Stimulated activated naive CD8-positive, alpha-beta T cell treated with anti-CD3 and anti-CD28 coated beads, Interleukin-15, amount 100 ng/mL, for 72 hours (primary cell): Measurements from ENCODE around the gene CBX1.
A peak's percentile ranks its signal among the peaks of the same experiment; 100 is the strongest.

Experiments
- ATAC-seq: fragments of 150-1000 bp; cut with Tn5 transposase; 2 replicates; pipeline ENCODE4 v1.10.0; 2021; ENCODE audit warnings: mild to moderate bottlenecking, moderate library complexity
- DNase-seq, 2 donors: peaks; one replicate each; pipeline ENCODE4 v3.0.0; 2021 to 2022
- H3K27ac Mint-ChIP-seq, 2 donors: one replicate each; pipeline ENCODE4 v1.8.0; 2022; ENCODE audit warnings: mild to moderate bottlenecking in 2 of 2, mixed read lengths in 2 of 2, moderate library complexity in 2 of 2
- H3K27me3 Mint-ChIP-seq: one replicate; pipeline ENCODE4 v1.8.0; 2022; ENCODE audit warnings: mixed read lengths
- H3K4me1 Mint-ChIP-seq: one replicate; pipeline ENCODE4 v1.8.0; 2022; ENCODE audit warnings: mild to moderate bottlenecking, mixed read lengths
- H3K4me3 Mint-ChIP-seq, 2 donors: one replicate each; pipeline ENCODE4 v1.8.0; 2022; ENCODE audit warnings: mild to moderate bottlenecking in 2 of 2, mixed read lengths in 2 of 2, moderate library complexity in 1 of 2
- H3K9me3 Mint-ChIP-seq, 2 donors: one replicate each; pipeline ENCODE4 v1.8.0; 2022; ENCODE audit warnings: mixed read lengths in 2 of 2

CBX1 gene

DNA sequence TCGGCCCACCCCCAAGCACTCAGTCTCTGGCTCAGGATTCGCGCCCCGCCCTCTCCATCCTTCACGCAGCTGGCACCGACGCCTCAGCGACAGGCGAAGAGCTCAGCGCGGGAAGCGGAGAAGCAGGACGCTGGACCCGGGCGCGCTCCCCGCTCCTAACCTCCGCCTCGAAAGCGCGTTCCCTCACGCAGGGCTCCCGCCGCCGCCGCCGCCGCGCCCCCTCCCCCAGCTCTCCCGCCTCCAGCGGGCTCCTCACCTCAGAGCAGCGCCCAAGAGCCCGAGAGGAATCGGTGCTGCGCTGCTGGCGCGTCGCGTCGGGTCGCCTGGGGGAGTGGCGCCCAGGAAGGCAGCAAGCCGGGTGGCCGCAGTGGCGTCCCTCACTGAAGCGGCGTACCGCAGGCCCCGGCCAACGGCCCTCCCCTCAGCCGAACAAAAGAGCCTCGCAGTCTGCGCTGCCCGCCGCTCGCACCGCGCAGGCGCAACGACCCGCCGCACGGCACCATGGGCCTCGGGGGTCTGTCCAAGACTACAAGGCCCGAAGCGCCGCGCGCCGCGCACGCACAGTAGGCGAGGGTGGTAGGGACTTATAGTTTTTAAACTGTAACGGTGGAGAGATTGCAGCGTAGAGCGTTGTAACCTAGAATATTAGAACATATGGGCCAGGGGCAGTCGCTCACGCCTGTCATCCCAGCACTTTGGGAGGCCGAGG is at the start of gene CBX1:
Gene CBX1, minus strand, starts transcription at position 467 of the 709 bp plus-strand sequence. CDS start 24,474 bp downstream, outside the sequence.
- peak; percentile 96 for DNase-seq
- Mint-ChIP-seq H3K27ac (peak within 1 kb of the TSS; percentile 91 to 96), H3K4me1 (peaks cover 61% of the 10 kb centered on the region), H3K27me3 (no peaks in the 10 kb centered on the region), H3K4me3 (peak within 1 kb of the TSS; percentile 85 to 93), H3K9me3 (peaks cover 9 to 11% of the 10 kb centered on the region in 2 donors)
- ATAC-seq, result peak; percentile 97

DNA sequence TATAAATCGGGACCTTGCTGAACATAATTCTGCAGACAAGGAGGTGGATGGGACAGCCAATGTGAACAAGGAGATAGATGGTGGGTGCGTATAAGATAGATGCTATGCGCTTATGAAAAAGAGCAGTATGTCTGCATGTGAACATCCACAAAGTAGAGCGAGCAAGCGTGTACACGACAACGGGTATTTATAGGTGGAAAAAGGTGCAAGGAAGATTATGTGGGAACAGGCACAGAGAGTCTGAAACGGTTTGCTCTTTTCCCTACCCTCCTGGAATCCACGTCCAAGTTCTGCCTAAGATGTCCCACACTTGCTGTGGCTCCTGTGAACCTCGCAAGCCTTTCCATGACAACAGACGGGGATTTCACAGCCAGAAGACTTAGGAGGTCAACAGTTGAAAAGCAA is 49.3 kb upstream of the CBX1 start:
- ATAC-seq (no peak), DNase-seq (no peak)
- no peaks in the 10 kb centered on the region for H3K9me3 Mint-ChIP-seq
- H3K4me1 Mint-ChIP-seq, result no peaks in the 10 kb centered on the region
- no peak overlapping the region for H3K4me3 Mint-ChIP-seq
- peak overlapping the region in 1 of 2 donors; percentile 14 for H3K27ac Mint-ChIP-seq
- H3K27me3 Mint-ChIP-seq, result no peaks in the 10 kb centered on the region

DNA sequence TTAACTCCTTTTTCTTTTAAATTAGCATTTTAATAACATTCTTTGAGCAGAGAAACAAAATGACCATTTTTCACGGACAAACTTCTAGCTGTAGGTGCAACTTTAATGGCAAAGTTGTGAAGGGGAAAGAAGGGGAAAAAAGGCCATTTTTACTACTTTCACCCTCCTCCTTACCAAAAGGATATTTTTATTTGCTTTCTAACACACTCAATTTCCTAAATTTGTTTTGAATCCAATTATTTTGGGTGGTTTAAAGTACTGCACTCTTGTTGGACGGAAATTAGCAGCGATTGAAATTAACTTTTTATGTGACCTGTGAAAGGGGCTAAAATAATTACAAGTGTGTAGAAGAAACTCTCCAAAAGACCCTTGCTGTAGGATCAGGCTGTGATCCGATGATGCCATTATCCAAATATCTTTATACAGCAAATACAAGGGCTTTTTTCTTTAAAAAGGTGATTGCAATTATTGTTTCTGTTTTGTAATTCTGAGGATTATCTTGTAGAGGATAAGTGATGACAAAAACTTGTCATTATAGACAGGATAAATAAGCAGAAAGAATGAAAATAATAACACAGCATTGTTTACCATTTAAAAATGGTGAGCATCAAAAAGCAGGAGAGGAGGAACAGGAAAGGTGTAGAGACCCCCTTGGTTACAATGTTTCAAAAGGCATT is 48.6 kb upstream of the CBX1 start:
- no peak overlapping the region for H3K27ac Mint-ChIP-seq
- H3K4me1 Mint-ChIP-seq, result no peaks in the 10 kb centered on the region
- no peak for DNase-seq
- no peaks in the 10 kb centered on the region for H3K9me3 Mint-ChIP-seq
- no peak for ATAC-seq
- no peak overlapping the region for H3K4me3 Mint-ChIP-seq
- no peaks in the 10 kb centered on the region for H3K27me3 Mint-ChIP-seq

DNA sequence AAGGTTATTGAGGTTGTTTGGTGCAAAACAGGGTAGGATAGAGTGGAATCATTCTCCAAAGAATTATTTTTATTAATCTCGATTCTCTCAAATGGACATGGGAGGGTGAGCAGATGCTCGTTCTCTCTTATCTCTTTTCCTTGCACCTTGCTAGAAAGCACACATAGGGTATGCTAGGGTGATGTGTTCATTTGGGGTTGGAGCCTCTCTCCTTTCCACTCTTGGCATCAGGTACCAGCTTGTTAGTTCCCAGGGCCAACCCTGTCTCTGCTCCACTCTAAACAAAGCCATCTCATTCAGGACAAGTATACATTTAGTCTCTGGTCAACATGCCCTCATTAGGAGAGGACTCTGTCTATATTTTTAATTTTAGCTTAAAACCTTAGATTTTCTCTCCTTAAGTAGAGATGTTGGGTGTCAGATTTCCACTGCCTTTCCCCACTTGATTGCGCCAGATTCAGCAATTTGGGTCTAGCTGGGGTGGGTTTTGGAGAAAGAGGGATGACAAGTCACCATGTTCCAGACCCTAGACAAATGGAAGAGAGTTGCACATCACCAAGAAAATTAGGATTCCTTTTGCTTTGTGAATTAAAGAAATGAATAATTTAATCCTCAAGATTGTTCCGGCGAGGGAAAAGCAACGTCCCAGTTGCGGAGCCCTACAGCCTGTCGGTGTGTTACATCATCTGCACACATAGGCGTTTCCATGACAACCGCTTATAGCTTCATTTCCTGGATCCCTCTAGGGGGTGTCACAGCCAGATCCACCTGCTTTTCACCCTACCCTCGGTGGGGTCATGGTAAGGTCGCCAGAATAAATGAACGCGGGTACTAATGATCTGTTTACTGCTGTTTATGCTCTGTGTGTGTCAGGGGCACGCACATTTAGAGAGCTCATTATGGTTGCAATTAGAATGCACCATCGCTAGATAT is 47.8 kb upstream of the CBX1 start:
- no peak overlapping the region for H3K4me3 Mint-ChIP-seq
- no peaks in the 10 kb centered on the region for H3K9me3 Mint-ChIP-seq
- ATAC-seq, result no peak
- no peak overlapping the region for H3K27ac Mint-ChIP-seq
- no peaks in the 10 kb centered on the region for H3K4me1 Mint-ChIP-seq
- DNase-seq, result no peak
- no peaks in the 10 kb centered on the region for H3K27me3 Mint-ChIP-seq

DNA sequence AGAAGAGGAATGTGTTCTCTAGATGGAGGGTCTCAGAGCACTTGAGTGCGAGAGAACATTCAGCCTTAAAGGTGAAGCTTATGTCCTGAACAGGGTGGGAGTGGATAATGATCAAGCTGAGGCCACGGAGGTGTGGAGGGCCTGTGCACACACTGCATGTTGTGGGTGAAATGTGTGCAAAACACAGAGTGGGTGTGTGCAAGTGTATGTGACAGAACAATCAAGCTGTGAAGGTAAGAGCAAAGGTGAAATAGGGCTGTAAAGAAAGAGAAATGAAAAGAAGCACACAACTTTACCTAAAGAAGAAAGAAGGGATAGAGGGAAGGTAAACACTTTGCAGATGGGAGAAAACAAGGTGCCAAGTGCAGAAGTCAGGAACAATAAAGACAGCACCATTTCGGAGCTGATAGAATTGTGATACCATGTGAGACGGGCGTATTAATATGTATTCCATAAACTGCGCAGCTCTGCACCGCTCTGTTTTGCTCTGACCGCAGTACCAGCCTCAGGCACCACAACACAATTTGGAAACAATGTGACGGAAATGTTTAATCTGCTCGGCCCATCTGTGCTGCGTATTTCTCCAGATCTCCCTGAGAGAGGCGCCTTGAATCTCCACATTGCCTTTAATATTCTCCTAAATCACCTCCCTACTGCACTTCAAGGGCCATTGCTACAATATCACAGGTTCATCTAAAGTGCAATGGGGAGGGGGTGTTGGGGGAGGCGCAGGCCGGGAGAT is 46.9 kb upstream of the CBX1 start:
- DNase-seq (no peak), ATAC-seq (no peak)
- Mint-ChIP-seq H3K9me3 (no peaks in the 10 kb centered on the region), H3K4me1 (no peaks in the 10 kb centered on the region), H3K4me3 (no peak overlapping the region), H3K27ac (no peak overlapping the region), H3K27me3 (no peaks in the 10 kb centered on the region)

DNA sequence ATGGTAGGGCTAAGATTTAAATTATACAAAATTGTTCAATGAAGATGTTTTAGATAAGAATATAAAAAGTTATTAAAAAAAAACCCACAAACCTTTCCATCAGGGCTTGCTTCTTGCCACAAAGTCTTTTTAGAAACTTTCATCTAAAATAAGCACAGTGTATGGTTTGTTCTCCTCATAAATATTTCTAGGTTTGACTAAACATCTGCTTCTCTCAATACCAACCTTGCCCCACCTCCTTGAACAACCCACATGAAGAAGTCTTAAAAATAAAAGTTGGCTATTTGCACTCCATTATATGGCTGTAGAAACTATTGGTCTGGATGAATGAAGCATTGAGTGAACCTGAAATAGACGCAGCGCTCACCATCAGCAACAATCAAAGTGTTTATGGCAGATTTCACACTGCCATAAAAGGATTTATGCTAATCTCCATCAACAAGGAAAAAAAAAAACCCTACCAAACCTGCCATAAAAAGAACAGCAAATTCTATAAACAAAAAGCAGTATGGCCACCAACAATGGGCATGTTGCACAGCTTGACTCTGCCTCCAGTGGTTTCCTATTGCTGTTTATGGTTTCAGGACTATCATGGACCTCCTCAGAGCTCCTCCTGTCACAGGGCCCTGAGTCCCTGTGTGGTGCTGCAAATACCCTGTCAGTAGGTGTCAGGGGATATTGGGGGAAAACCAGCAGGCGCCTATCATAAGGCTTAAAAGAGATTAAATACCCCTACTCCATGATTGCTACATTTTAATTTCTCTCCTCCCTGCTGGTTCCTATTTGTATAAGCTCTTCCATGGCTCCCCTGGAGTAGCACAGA is 43.9 kb upstream of the CBX1 start:
- no peak for DNase-seq
- H3K9me3 Mint-ChIP-seq, result no peaks in the 10 kb centered on the region
- peaks cover 11% of the 10 kb centered on the region for H3K4me1 Mint-ChIP-seq
- H3K4me3 Mint-ChIP-seq, result no peak overlapping the region
- no peak overlapping the region for H3K27ac Mint-ChIP-seq
- no peak for ATAC-seq
- H3K27me3 Mint-ChIP-seq, result no peaks in the 10 kb centered on the region

DNA sequence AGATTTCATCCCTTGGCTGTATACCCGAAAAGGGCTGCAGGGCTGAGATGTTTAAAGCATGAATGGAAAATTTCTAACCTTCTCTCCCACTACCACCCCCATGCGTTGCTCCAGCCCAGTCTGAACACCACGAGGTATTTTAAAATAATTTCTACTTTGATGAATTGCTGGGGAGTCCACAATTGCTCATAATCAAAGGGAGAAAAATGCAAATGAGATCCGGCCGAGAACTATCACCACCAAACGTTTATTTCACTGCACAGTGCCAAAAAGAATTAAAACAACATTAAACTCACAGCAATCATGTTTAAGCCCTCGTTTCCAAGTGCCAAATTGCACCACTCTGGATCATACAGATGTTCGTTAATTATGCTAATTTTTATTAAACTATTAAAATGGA is 43.0 kb upstream of the CBX1 start:
- ATAC-seq, result no peak
- Mint-ChIP-seq H3K4me3 (no peak overlapping the region), H3K9me3 (no peaks in the 10 kb centered on the region), H3K27ac (no peak overlapping the region), H3K4me1 (peaks cover 18% of the 10 kb centered on the region), H3K27me3 (no peaks in the 10 kb centered on the region)
- no peak for DNase-seq

DNA sequence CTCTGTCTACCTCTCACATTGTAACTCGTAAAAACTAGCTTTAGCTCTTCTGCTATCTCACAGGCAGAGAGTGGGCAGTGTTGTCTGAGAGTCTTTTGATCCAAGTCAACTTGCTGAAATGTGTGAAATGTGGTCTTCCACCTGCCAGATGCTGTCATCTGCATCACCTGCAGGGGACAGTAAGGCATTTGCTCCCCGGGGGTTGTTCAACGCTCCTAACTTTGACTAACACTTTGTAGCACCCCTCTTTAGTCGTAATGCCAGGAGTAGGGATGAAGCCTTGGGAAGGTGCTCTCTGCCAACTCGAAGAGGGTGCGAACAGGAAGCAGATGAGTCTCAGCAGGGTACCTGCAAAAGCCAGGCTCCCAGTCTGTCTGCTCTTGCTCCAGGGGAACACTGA is 42.4 kb upstream of the CBX1 start:
- Mint-ChIP-seq H3K4me1 (peaks cover 18% of the 10 kb centered on the region), H3K27me3 (no peaks in the 10 kb centered on the region), H3K27ac (no peak overlapping the region), H3K4me3 (no peak overlapping the region), H3K9me3 (no peaks in the 10 kb centered on the region)
- ATAC-seq (no peak), DNase-seq (no peak)

DNA sequence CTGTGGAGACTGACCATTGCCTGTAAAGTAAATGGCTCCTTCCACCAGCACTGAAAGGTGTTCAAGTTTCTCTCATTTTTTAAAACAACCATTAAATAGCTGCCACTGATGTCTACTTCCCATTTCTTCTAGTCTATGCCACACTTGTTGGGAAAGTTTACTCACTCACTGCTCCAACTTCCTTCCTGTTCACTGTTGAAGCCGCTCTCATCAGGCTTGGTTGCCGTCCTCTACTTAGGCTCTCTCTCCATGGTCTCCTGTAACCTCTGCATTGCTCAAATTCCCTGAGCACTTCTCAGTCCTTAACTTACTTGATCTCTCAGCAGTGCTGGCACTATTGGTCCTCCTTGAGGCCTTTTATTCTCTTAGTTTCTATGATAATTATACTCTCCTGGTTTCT is 38.7 kb upstream of the CBX1 start:
- Mint-ChIP-seq H3K9me3 (no peaks in the 10 kb centered on the region), H3K4me3 (no peak overlapping the region), H3K27ac (peak overlapping the region in 1 of 2 donors; percentile 29), H3K27me3 (no peaks in the 10 kb centered on the region), H3K4me1 (peaks cover 18% of the 10 kb centered on the region)
- DNase-seq (no peak), ATAC-seq (no peak)

DNA sequence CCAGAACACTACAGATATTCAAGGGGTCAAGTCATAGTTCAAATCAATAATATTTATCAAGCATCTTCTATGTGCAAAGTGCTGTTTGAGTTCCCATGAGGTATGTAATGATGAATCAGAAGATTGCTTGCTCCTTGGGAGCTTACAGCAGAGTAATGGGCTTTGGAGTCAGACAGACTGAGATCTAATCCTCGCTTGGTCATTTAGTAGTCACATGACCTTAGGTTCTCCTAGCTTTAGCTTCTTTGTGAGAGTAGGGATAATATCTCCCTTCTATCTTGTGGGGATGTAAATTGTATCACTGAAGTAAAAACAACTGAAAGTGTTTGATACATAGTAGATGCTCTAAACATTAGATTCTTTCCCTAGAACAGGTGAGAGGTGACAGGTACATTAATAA is 36.4 kb upstream of the CBX1 start:
- Mint-ChIP-seq H3K9me3 (no peaks in the 10 kb centered on the region), H3K4me3 (no peak overlapping the region), H3K4me1 (peaks cover 18% of the 10 kb centered on the region), H3K27me3 (no peaks in the 10 kb centered on the region), H3K27ac (peak overlapping the region in 1 of 2 donors; percentile 10)
- DNase-seq (no peak), ATAC-seq (no peak)

DNA sequence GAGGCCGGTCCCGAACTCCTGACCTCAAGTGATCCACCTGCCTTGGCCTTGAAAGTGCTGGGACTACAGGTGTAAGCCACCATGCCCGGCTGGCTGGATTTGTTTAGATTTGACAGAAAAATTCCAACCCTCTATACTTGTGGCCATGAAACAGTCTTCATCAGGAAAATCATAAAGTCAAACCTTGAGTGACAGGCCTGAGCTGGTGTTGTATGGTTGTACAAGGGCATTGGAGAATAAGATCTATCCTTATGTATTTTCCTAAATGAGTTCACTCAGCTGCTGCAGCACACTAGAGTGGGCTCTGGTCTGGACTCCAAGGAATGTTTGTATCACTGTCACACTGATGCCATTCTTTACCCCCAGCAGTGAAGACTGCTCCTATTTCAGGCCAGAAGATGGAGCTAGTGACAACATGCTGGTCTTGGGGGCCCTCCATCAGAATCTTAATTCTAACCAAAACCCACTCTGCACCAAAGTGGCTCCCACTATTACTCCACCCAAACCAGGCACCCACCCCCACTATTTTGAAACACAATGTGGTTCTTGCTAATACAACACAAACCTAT is 33.7 kb upstream of the CBX1 start:
- Mint-ChIP-seq H3K9me3 (no peaks in the 10 kb centered on the region), H3K4me1 (peaks cover 5% of the 10 kb centered on the region), H3K4me3 (no peak overlapping the region), H3K27ac (peak overlapping the region in 1 of 2 donors; percentile 16), H3K27me3 (no peaks in the 10 kb centered on the region)
- ATAC-seq (no peak), DNase-seq (no peak)

DNA sequence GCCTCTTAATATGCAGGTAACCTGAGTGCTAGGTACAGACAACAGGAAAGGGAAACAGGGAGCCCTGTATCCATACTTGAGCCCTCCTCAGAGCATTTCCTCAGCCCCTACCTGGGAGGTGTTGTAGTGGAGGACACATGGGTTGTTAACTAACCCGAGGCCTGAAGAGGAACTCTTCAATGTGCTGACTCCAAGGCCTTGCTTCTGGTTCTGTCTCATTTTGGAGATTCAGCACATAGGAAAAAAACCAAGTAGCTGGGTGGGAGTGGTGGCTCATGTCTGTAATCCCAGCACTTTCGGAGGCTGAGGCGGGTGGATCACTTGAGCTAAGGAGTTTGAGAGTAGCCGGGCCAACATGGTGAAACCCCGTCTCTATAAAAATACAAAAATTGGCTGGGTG is 31.1 kb upstream of the CBX1 start:
- Mint-ChIP-seq H3K4me1 (no peaks in the 10 kb centered on the region), H3K9me3 (no peaks in the 10 kb centered on the region), H3K4me3 (no peak overlapping the region), H3K27ac (peak overlapping the region in 1 of 2 donors; percentile 85), H3K27me3 (no peaks in the 10 kb centered on the region)
- DNase-seq (no peak), ATAC-seq (no peak)

DNA sequence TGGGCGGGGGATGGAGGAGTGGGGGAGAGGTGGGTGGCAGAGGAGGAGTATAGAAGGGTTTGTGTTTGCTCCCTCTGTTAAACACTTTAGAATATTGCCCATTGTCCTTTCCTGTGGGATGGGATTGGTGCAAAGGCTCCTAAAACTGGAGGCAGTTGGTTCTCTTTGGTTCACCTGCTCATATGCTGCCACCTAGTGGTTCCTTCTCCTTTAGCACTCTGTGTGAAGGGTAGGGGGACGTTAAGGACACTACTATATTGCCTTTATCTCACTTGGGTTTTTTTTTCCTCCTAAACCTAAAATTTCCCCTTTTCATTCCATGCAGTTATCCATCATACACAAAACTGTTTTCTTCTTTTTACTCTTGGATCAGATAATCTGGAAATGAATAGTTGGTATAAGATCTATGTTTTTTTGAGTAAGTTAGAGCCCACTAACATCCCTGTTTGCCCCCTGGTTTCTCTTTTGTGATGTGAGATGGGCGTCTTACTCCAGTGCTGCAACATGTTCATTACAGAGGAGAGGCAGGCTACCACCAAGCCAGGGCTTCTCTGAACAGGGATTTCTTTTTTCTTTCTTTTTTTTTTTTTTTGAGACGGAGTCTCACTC is 30.0 kb upstream of the CBX1 start:
- Mint-ChIP-seq H3K4me1 (no peaks in the 10 kb centered on the region), H3K27me3 (no peaks in the 10 kb centered on the region), H3K27ac (peak overlapping the region in 1 of 2 donors; percentile 60), H3K4me3 (no peak overlapping the region), H3K9me3 (no peaks in the 10 kb centered on the region)
- ATAC-seq (peak; percentile 80), DNase-seq (peak; percentile 31 to 48)

DNA sequence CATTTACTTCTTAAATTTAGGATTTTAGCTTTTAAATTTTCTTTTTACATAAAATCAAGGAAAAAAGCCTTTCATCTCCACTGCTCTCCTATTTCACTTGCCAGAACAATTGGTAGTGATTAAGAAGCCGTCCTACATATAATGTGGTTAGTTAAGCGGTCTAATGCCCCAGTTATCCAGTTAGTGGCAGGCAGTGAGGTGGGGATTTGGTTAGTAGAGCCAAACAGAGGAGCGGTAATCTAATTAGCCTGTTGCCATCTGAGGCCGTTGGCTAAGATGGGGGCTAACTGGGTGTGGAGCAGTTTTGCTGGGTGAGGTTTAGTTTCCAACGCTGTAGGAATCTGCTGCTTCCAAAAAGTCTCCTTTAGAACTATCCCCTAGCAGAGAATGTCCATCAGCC is 28.7 kb upstream of the CBX1 start:
- H3K4me1 Mint-ChIP-seq, result no peaks in the 10 kb centered on the region
- H3K9me3 Mint-ChIP-seq, result no peaks in the 10 kb centered on the region
- ATAC-seq, result no peak
- DNase-seq, result no peak
- H3K4me3 Mint-ChIP-seq, result no peak overlapping the region
- no peaks in the 10 kb centered on the region for H3K27me3 Mint-ChIP-seq
- no peak overlapping the region for H3K27ac Mint-ChIP-seq
